OCI-LY7 (cell line): ENCODE measurements around the gene ACTRT2.

Source experiments
- CTCF ChIP-seq: fragments of 200-600 bp; sonication (generic); conservative IDR thresholded peaks from 2 replicates; pipeline ENCODE4 v1.5.1; 2014; ENCODE audit warnings: mild to moderate bottlenecking, antibody characterized with exemption, low read length, moderate library complexity, mixed read lengths
- EZH2phosphoT487 ChIP-seq: fragments of 200-600 bp; sonication (generic); IDR thresholded peaks from 2 replicates; pipeline ENCODE4 v1.6.1; 2018; ENCODE audit warnings: low read depth, borderline replicate concordance, mild to moderate bottlenecking, mixed run types, antibody characterized with exemption, low read length, moderate library complexity, mixed read lengths

GRCh38 chr1:3027611-3028371, 6.5 kb downstream of the ACTRT2 start:
- TF ChIP-seq CTCF = no peak
- no peak for TF ChIP-seq EZH2phosphoT487
